ENCODE results near the gene SGCA. TPM values are rescaled to one million over a fixed set of nuclear protein-coding genes. Genes with fewer than 3 reads are reported as not detected.

SGCA gene
- total RNA-seq, 2 experiments from 2014 or later = 0.57 to 1.1 TPM

- no peak overlapping the region for H3K4me3 ChIP-seq (ENCODE audit: low read depth, low read length, poor library complexity, severe bottlenecking)
- DNase-seq (ENCODE audit: low spot score) = no peak
- no peaks in the 10 kb centered on the region for H3K9me2 ChIP-seq (ENCODE audit: insufficient read depth, low read length)
- no peaks in the 10 kb centered on the region for H4K20me1 ChIP-seq (ENCODE audit: insufficient read depth, low read length)
- no peaks in the 10 kb centered on the region for H3K79me2 ChIP-seq (ENCODE audit: insufficient read depth, low read depth, low read length)
- no TSS peak for BruUV-seq (replicated peaks)
- H2AFZ ChIP-seq (ENCODE audit: low read length) = no peak overlapping the region
- H3K36me3 ChIP-seq (ENCODE audit: insufficient read depth, low read length) = no peaks in the 10 kb centered on the region
- CTCF ChIA-PET (ENCODE audit: unreplicated experiment) = no interaction called here
- no peaks in the 10 kb centered on the region for H3K9me3 ChIP-seq (ENCODE audit: low read length)
- no peak overlapping the region for H3K27ac ChIP-seq (ENCODE audit: low read depth, low read length, poor library complexity, severe bottlenecking)
- H3K4me2 ChIP-seq (ENCODE audit: low read length) = no peak overlapping the region
- intact Hi-C loops (cut with micrococcal nuclease; ENCODE audit: unreplicated experiment) = no loop called here
- POLR2A ChIA-PET = interaction anchor here (0.6 kb wide), 1 partner anchor 86 kb away, joined by 3 read pairs; no protein-coding TSS in a partner anchor
- H3K4me1 ChIP-seq (ENCODE audit: insufficient read depth, low read length, poor library complexity, severe bottlenecking) = no peaks in the 10 kb centered on the region
- no peak for TF ChIP-seq CTCF (conservative IDR thresholded peaks at IDR 0.05; ENCODE audit: low read length)
- no peak for TF ChIP-seq EZH2phosphoT487 (IDR thresholded peaks at IDR 0.05; ENCODE audit: borderline replicate concordance, low read depth, low read length)
These were observed 49.4 kb downstream of the SGCA start for GRCh38 chr17:50214976-50215760.

- H4K20me1 ChIP-seq (ENCODE audit: insufficient read depth, low read length) = no peaks in the 10 kb centered on the region
- TF ChIP-seq EZH2phosphoT487 (IDR thresholded peaks at IDR 0.05; ENCODE audit: borderline replicate concordance, low read depth, low read length) (no peak), CTCF (conservative IDR thresholded peaks at IDR 0.05; ENCODE audit: low read length) (no peak)
- no peak overlapping the region for H3K4me3 ChIP-seq (ENCODE audit: low read depth, low read length, poor library complexity, severe bottlenecking)
- BruUV-seq (replicated peaks) = no TSS peak
- DNase-seq (ENCODE audit: low spot score) = no peak
- H3K4me1 ChIP-seq (ENCODE audit: insufficient read depth, low read length, poor library complexity, severe bottlenecking) = no peaks in the 10 kb centered on the region
- no peaks in the 10 kb centered on the region for H3K36me3 ChIP-seq (ENCODE audit: insufficient read depth, low read length)
- H3K4me2 ChIP-seq (ENCODE audit: low read length) = no peak overlapping the region
- no peaks in the 10 kb centered on the region for H3K9me3 ChIP-seq (ENCODE audit: low read length)
- ChIA-PET CTCF (ENCODE audit: unreplicated experiment) (no interaction called here), POLR2A (no interaction called here)
- H3K9me2 ChIP-seq (ENCODE audit: insufficient read depth, low read length) = no peaks in the 10 kb centered on the region
- intact Hi-C loops (cut with micrococcal nuclease; ENCODE audit: unreplicated experiment) = no loop called here
- H2AFZ ChIP-seq (ENCODE audit: low read length) = no peak overlapping the region
- H3K79me2 ChIP-seq (ENCODE audit: insufficient read depth, low read depth, low read length) = no peaks in the 10 kb centered on the region
- H3K27ac ChIP-seq (ENCODE audit: low read depth, low read length, poor library complexity, severe bottlenecking) = no peak overlapping the region
These were observed 51.8 kb downstream of the SGCA start for GRCh38 chr17:50217591-50217990.

DNA sequence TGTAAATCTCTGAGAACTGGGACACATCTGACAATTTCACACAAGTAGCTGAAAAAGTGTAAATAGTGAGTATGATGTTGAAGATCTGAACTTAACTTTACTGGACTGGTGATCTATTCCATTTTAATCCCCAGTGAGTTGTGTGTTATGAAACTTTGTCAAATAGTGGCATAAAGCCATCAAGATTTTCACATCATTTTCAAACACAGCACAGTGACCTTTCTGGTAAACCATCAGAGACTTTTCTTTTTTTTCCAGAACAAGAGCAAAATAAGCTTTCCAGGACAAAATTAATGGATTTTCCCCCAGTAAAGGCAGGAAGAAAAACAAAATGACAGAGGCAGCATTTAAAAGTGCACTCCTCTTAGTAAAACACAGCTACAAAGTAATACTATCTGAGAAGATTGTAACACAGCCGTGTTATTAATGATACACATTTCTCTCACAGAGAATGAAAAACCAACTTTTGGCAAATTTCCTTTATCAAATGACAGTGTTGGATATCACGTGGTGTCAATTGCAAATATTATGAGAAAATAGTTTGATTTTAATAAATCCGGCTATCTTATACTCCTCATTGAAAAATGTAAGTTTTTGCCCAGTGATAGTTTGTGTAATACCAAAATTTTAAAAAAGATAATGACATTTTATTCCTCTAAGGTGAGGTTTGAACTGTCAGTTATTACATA lies 52.4 kb downstream of the SGCA start:
- TF ChIP-seq CTCF (conservative IDR thresholded peaks at IDR 0.05; ENCODE audit: low read length) (no peak), EZH2phosphoT487 (IDR thresholded peaks at IDR 0.05; ENCODE audit: borderline replicate concordance, low read depth, low read length) (no peak)
- POLR2A ChIA-PET = interaction anchor here (0.6 kb wide), 1 partner anchor 47 kb away, joined by 3 read pairs; no protein-coding TSS in a partner anchor

More for the DNA sequence above, 52.4 kb downstream of the SGCA start:
- Histone ChIP-seq H4K20me1 (ENCODE audit: insufficient read depth, low read length) (no peaks in the 10 kb centered on the region), H3K27ac (ENCODE audit: low read depth, low read length, poor library complexity, severe bottlenecking) (no peak overlapping the region), H2AFZ (ENCODE audit: low read length) (no peak overlapping the region), H3K4me2 (ENCODE audit: low read length) (no peak overlapping the region), H3K36me3 (ENCODE audit: insufficient read depth, low read length) (no peaks in the 10 kb centered on the region), H3K9me2 (ENCODE audit: insufficient read depth, low read length) (no peaks in the 10 kb centered on the region), H3K4me3 (ENCODE audit: low read depth, low read length, poor library complexity, severe bottlenecking) (no peak overlapping the region), H3K4me1 (ENCODE audit: insufficient read depth, low read length, poor library complexity, severe bottlenecking) (no peaks in the 10 kb centered on the region), H3K9me3 (ENCODE audit: low read length) (no peaks in the 10 kb centered on the region), H3K79me2 (ENCODE audit: insufficient read depth, low read depth, low read length) (no peaks in the 10 kb centered on the region)
- intact Hi-C loops (cut with micrococcal nuclease; ENCODE audit: unreplicated experiment) = no loop called here
- CTCF ChIA-PET (ENCODE audit: unreplicated experiment) = no interaction called here
- no TSS peak for BruUV-seq (replicated peaks)
- no peak for DNase-seq (ENCODE audit: low spot score)
